Esophagus muscularis mucosa (tissue), 4 donors: ENCODE results near the gene DNAJC4. TPM values are rescaled to one million over a fixed set of nuclear protein-coding genes. Genes with fewer than 3 reads are reported as not detected.

Experiments
- DNase-seq: peaks from one replicate; pipeline ENCODE4 v3.0.0-alpha.2; 2017; ENCODE audit errors: extremely low spot score
- H3K27ac ChIP-seq, 4 donors: fragments of 200-600 bp; sonication (generic); replicated peaks in 1 of 4; 1 replicate in 3 of 4; 2 replicates in 1 of 4; pipeline ENCODE4 v1.5.1; 2016 to 2019; ENCODE audit warnings: mild to moderate bottlenecking in 1 of 4
- H3K27me3 ChIP-seq, 4 donors: fragments of 200-600 bp; sonication (generic); one replicate each; pipeline versions ENCODE4 v1.5.1 to v1.6.0; 2016 to 2019
- H3K36me3 ChIP-seq, 4 donors: fragments of 200-600 bp; sonication (generic); one replicate each; pipeline ENCODE4 v1.5.1; 2016 to 2019
- H3K4me1 ChIP-seq, 4 donors: fragments of 200-600 bp; sonication (generic); one replicate each; pipeline ENCODE4 v1.5.1; 2016 to 2019
- H3K4me3 ChIP-seq, 4 donors: fragments of 200-600 bp; sonication (generic); 1 replicate in 2 of 4; 2 replicates in 2 of 4; pipeline ENCODE4 v1.5.1; 2016 to 2019; ENCODE audit warnings: mild to moderate bottlenecking in 4 of 4, moderate library complexity in 1 of 4
- H3K9me3 ChIP-seq, 4 donors: fragments of 200-600 bp; sonication (generic); 1 replicate in 3 of 4; 2 replicates in 1 of 4; pipeline ENCODE4 v1.5.1; 2016 to 2019
- EP300 ChIP-seq: sonication (generic); formaldehyde crosslinking; IDR thresholded peaks from one replicate; pipeline ENCODE4 v1.6.1; 2017; ENCODE audit warnings: antibody characterized with exemption
- POLR2A ChIP-seq: fragments of 450-650 bp; IDR thresholded peaks from one replicate; pipeline ENCODE4 v1.6.1; 2017; ENCODE audit warnings: antibody characterized with exemption, moderate library complexity, mild to moderate bottlenecking, low read depth
- POLR2AphosphoS5 ChIP-seq, 2 donors: sonication (generic); formaldehyde crosslinking; IDR thresholded peaks; one replicate each; pipeline ENCODE4 v1.6.1; 2017; ENCODE audit warnings: antibody characterized with exemption in 2 of 2
- WGBS: methylation state at CpG from one replicate; pipeline ENCODE4 v1.1.5; 2018; 5-methylcytosine and 5-hydroxymethylcytosine counted together
- intact Hi-C: fragments of 100-400 bp; cut with DNase I; formaldehyde crosslinking; loops from one replicate; pipeline ENCODE4 v1.15.1; 2023
- total RNA-seq, 4 donors: library from RNA; depleted of rRNA; stranded (reverse); fragments of >200 nt; gene quantifications; one replicate each; pipeline versions ENCODE4 v1.1.0 to v1.2.1, GENCODE V29; 2016
- TF ChIP-seq, protein P1 (sequence below), 3 experiments: fragments of 200-600 bp in 2 of 3; fragments of 450-650 bp in 1 of 3; sonication (generic) in 2 of 3; IDR thresholded peaks; one replicate each; pipeline ENCODE4 v1.5.1; 2017 to 2019; ENCODE audit warnings: antibody characterized with exemption in 3 of 3, mild to moderate bottlenecking in 2 of 3, moderate library complexity in 1 of 3

DNAJC4 gene
- total RNA-seq, 4 donors from 2014 or later, result 19.4 to 40.4 (median 25.3) TPM

DNA sequence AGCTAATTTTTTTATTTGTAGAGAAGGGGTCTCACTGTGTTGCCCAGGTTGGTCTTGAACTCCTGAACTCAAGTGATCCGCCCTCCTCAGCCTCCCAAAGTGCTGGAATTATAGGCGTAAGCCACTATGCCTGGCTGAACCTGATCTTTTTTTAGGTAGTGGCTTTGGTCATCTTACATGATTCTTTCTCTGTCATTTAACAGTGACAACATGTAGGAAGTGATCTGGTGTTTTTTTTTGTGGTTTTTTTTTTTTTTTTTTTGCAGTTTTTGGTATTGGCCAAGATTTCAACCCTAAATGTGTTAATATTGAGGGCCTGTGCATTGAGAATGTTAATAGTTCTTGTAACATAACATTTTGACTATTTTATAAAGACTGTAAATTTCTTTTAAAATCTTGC lies 31.8 kb upstream of the DNAJC4 start:
- H3K36me3 ChIP-seq, result peaks cover 85 to 100% (median 99%) of the 10 kb centered on the region in 4 donors
- intact Hi-C loops, result no loop called here

DNA sequence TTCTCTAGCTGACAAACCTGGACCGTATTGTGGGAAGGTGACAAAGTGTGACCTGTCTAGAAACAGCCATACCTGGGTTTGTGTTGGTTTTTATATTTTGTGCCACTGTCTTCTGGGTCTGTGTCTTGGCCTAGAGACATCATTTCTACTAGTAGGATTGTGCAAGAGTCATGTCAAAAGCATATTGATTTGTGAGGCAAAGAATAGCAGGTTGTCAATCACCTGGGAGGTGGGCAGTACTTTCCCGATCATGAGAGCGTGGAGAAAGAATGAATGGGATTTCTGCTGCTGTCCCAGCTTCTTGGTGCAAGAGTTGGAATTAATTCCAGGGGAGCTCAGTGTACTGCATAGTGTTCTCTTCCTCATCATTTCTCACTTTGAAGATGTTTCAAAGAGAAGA lies 28.8 kb upstream of the DNAJC4 start:
- peaks cover 10 to 26% (median 16%) of the 10 kb centered on the region in 4 donors for H3K4me1 ChIP-seq
- H3K27me3 ChIP-seq, result no peaks in the 10 kb centered on the region
- no peaks in the 10 kb centered on the region for H3K9me3 ChIP-seq
- intact Hi-C loops, result loop anchor here (5.0 kb wide), 1 partner anchor 96 kb away; no protein-coding TSS in a partner anchor
- no peak overlapping the region for H3K4me3 ChIP-seq
- no peak for DNase-seq
- no peak overlapping the region for H3K27ac ChIP-seq
- WGBS, result 87% methylated on average over 3 of the region's 3 CpGs
- TF ChIP-seq EP300 (no peak), POLR2A (no peak), POLR2AphosphoS5 (IDR thresholded peaks at IDR 0.05) (no peak)
- TF ChIP-seq, protein P1, sequence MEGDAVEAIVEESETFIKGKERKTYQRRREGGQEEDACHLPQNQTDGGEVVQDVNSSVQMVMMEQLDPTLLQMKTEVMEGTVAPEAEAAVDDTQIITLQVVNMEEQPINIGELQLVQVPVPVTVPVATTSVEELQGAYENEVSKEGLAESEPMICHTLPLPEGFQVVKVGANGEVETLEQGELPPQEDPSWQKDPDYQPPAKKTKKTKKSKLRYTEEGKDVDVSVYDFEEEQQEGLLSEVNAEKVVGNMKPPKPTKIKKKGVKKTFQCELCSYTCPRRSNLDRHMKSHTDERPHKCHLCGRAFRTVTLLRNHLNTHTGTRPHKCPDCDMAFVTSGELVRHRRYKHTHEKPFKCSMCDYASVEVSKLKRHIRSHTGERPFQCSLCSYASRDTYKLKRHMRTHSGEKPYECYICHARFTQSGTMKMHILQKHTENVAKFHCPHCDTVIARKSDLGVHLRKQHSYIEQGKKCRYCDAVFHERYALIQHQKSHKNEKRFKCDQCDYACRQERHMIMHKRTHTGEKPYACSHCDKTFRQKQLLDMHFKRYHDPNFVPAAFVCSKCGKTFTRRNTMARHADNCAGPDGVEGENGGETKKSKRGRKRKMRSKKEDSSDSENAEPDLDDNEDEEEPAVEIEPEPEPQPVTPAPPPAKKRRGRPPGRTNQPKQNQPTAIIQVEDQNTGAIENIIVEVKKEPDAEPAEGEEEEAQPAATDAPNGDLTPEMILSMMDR (IDR thresholded peaks at IDR 0.05), result no peak
- peaks cover 65 to 99% (median 92%) of the 10 kb centered on the region in 4 donors for H3K36me3 ChIP-seq

More for the DNA sequence above, 31.8 kb upstream of the DNAJC4 start:
- no peaks in the 10 kb centered on the region for H3K27me3 ChIP-seq
- H3K4me3 ChIP-seq, result no peak overlapping the region
- no peaks in the 10 kb centered on the region for H3K9me3 ChIP-seq
- WGBS, result 92% methylated on average over 2 of the region's 2 CpGs
- no peaks in the 10 kb centered on the region for H3K4me1 ChIP-seq
- TF ChIP-seq POLR2AphosphoS5 (IDR thresholded peaks at IDR 0.05) (no peak), EP300 (no peak), POLR2A (no peak)
- TF ChIP-seq, protein P1 (IDR thresholded peaks at IDR 0.05), result no peak
- DNase-seq, result no peak
- H3K27ac ChIP-seq, result no peak overlapping the region

DNA sequence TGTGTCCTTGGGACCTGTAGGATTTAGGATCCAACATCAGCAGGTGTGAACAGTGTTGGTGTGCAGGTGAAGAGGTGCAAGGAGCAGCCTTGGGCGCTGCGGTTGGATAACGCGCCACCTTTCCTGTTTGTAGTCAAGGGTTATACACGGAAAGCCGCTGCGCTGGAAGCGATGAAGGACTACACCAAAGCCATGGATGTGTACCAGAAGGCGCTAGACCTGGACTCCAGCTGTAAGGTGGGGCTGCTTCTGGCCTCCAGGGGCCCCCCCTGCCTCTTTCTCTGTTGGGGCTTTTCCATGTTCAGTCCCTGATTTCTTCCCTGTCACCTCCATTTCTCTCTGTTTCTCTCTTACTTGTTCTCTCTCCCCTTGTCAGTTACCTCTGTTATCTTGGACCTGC lies 27.4 kb upstream of the DNAJC4 start:
- peaks cover 50 to 96% (median 83%) of the 10 kb centered on the region in 4 donors for H3K36me3 ChIP-seq
- no peaks in the 10 kb centered on the region for H3K9me3 ChIP-seq
- H3K4me1 ChIP-seq, result peaks cover 13 to 41% (median 28%) of the 10 kb centered on the region in 4 donors
- no peak overlapping the region for H3K27ac ChIP-seq
- 96% methylated on average over 9 of the region's 9 CpGs for WGBS
- TF ChIP-seq, protein P1 (IDR thresholded peaks at IDR 0.05), result no peak
- TF ChIP-seq EP300 (no peak), POLR2AphosphoS5 (IDR thresholded peaks at IDR 0.05) (no peak), POLR2A (no peak)
- intact Hi-C loops, result loop anchor here (5.0 kb wide), 1 partner anchor 94 kb away; no protein-coding TSS in a partner anchor
- no peak overlapping the region for H3K4me3 ChIP-seq
- DNase-seq, result no peak
- no peaks in the 10 kb centered on the region for H3K27me3 ChIP-seq

DNA sequence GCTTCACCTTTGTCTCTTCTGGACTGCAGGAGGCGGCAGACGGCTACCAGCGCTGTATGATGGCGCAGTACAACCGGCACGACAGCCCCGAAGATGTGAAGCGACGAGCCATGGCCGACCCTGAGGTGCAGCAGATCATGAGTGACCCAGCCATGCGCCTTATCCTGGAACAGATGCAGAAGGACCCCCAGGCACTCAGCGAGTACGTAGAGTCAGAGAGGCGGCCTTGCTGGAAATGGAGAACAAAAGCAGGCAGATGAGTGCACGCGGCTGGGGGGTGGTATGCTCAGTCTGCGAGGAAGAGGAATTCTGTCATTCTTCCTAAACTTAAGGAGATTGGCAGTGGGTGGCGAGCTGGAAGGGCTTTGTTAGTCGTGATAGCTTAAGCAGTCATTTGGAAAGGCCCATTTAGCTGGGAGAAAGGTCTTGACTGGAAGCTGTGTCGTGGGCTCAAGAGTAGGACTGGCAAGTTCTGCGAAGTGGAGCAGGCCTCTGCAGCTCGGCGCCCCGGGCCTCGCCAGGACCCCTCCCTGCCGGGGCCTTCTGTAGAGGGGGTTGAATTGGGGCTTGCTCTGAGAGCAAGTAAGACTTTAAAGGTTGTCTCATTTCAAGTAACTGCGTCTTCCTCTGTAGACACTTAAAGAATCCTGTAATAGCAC lies 26.8 kb upstream of the DNAJC4 start:
- no peak for DNase-seq
- Histone ChIP-seq H3K4me3 (no peak overlapping the region), H3K27me3 (no peaks in the 10 kb centered on the region), H3K27ac (no peak overlapping the region), H3K36me3 (peaks cover 45 to 90% (median 77%) of the 10 kb centered on the region in 4 donors), H3K4me1 (peaks cover 19 to 46% (median 33%) of the 10 kb centered on the region in 4 donors), H3K9me3 (no peaks in the 10 kb centered on the region)
- no peak for TF ChIP-seq POLR2A
- TF ChIP-seq, protein P1 (IDR thresholded peaks at IDR 0.05), result no peak
- intact Hi-C loops, result loop anchor here (1.0 to 5.0 kb wide), 2 partner anchors 49 to 94 kb away; no protein-coding TSS in a partner anchor
- WGBS, result 91% methylated on average over 26 of the region's 27 CpGs
